GM06990 (cell line): ENCODE measurements around the gene DOCK11.
"Not testable (repeated sequence)": the region's sequence is repeated elsewhere in the genome, so short reads cannot be mapped to it uniquely, and the experiment has no call there.

Experiments used
- DNase-seq: peaks from one replicate; pipeline ENCODE4 v3.0.0-alpha.2; 2011; ENCODE audit not compliant: insufficient read length; ENCODE audit errors: extremely low read depth
- H3K27me3 ChIP-seq: replicated peaks from 2 replicates; pipeline ENCODE4 v1.6.0; 2011; ENCODE audit warnings: low read length; ENCODE audit not compliant: control insufficient read depth, insufficient read depth
- H3K36me3 ChIP-seq: 2 replicates; pipeline ENCODE4 v1.5.1; 2011; ENCODE audit warnings: low read length; ENCODE audit not compliant: control insufficient read depth, insufficient read depth
- H3K4me3 ChIP-seq: replicated peaks from 2 replicates; pipeline ENCODE4 v1.5.1; 2011; ENCODE audit warnings: low read depth, mild to moderate bottlenecking, control low read depth, low read length
- TF ChIP-seq, protein P1 (sequence below): IDR thresholded peaks from 2 replicates; pipeline ENCODE4 v1.5.1; 2011; ENCODE audit warnings: low read length, control low read depth, mild to moderate bottlenecking, inconsistent platforms; ENCODE audit not compliant: insufficient read depth, poor library complexity, severe bottlenecking

Gene DOCK11

GRCh38 chrX:118484216-118484903 is 11.3 kb upstream of the DOCK11 start:
- H3K27me3 ChIP-seq, result no peaks in the 10 kb centered on the region
- no peak overlapping the region for H3K4me3 ChIP-seq
- no peaks in the 10 kb centered on the region for H3K36me3 ChIP-seq
- no peak for DNase-seq
- TF ChIP-seq, protein P1, sequence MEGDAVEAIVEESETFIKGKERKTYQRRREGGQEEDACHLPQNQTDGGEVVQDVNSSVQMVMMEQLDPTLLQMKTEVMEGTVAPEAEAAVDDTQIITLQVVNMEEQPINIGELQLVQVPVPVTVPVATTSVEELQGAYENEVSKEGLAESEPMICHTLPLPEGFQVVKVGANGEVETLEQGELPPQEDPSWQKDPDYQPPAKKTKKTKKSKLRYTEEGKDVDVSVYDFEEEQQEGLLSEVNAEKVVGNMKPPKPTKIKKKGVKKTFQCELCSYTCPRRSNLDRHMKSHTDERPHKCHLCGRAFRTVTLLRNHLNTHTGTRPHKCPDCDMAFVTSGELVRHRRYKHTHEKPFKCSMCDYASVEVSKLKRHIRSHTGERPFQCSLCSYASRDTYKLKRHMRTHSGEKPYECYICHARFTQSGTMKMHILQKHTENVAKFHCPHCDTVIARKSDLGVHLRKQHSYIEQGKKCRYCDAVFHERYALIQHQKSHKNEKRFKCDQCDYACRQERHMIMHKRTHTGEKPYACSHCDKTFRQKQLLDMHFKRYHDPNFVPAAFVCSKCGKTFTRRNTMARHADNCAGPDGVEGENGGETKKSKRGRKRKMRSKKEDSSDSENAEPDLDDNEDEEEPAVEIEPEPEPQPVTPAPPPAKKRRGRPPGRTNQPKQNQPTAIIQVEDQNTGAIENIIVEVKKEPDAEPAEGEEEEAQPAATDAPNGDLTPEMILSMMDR, result no peak

GRCh38 chrX:118486693-118487092 is 8.9 kb upstream of the DOCK11 start:
- not testable (repeated sequence) for DNase-seq, H3K36me3 ChIP-seq, H3K27me3 ChIP-seq, H3K4me3 ChIP-seq

DNA sequence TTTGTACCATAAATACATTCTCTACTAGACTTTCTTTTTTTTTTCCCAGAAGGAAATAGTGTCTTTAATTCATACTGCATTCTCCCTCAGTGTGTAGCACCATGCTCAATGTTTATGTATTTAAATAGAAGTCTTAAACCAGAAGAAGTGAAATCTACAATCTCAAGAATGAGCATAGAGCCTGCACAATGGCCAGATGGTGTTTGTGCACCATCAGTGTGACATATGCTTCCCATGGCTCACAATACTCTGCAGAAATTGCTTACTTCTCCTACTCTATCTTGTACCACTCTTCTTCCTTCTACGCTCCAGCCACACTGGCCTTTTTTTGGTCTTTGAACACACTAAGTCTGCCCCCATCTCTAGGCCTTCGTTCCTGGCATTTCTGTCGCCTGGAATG is 2.6 kb upstream of the DOCK11 start:
- DNase-seq, result no peak
- no peak overlapping the region for H3K4me3 ChIP-seq
- TF ChIP-seq, protein P1, result no peak
- no peaks in the 10 kb centered on the region for H3K36me3 ChIP-seq
- H3K27me3 ChIP-seq, result no peaks in the 10 kb centered on the region

DNA sequence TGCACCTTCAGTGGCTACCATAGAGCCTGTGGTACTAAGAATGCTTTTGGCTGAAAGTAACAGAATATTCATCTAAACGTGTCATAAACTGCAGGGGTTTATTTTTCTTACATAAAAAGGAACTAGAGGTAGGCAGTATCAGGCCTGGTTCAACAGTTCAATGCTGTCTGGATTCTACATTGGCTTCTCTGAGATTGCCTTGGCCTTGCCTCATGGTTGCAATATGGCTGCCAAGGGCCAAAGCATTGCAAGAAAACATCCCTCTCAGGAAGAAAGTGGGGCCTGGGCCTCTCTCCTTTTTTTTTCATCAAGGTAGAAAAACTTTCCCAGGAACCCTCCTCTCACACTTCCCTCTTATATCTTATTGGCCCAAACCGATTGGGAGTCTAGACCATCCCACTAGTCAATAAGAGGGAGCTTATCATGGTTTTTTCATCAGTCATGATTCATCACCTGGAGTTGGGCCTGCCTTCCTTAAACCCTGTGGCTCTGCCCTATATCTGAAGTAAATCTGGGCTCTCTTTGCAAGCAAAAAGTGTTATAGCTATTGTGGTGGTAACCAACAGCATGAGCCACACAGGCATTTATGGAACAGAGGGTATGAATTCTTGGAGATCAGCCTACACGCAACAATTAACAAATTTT is 1.8 kb upstream of the DOCK11 start:
- Histone ChIP-seq H3K36me3 (no peaks in the 10 kb centered on the region), H3K4me3 (no peak overlapping the region), H3K27me3 (no peaks in the 10 kb centered on the region)
- DNase-seq, result no peak
- TF ChIP-seq, protein P1, result no peak

GRCh38 chrX:118495958-118496762 is 545 bp downstream of the DOCK11 start:
- no peaks in the 10 kb centered on the region for H3K27me3 ChIP-seq
- H3K4me3 ChIP-seq, result peak overlapping the region; percentile 74
- peak; percentile 79 for DNase-seq
- TF ChIP-seq, protein P1, result no peak
- no peaks in the 10 kb centered on the region for H3K36me3 ChIP-seq

- H3K36me3 ChIP-seq, result no peaks in the 10 kb centered on the region
- H3K4me3 ChIP-seq, result peak overlapping the region; percentile 74
- H3K27me3 ChIP-seq, result no peaks in the 10 kb centered on the region
- DNase-seq, result no peak
- TF ChIP-seq, protein P1, result no peak
Observed at GRCh38 chrX:118496763-118497079, 1.1 kb downstream of the DOCK11 start.
